ENCODE results near the gene TKTL1.

DNA sequence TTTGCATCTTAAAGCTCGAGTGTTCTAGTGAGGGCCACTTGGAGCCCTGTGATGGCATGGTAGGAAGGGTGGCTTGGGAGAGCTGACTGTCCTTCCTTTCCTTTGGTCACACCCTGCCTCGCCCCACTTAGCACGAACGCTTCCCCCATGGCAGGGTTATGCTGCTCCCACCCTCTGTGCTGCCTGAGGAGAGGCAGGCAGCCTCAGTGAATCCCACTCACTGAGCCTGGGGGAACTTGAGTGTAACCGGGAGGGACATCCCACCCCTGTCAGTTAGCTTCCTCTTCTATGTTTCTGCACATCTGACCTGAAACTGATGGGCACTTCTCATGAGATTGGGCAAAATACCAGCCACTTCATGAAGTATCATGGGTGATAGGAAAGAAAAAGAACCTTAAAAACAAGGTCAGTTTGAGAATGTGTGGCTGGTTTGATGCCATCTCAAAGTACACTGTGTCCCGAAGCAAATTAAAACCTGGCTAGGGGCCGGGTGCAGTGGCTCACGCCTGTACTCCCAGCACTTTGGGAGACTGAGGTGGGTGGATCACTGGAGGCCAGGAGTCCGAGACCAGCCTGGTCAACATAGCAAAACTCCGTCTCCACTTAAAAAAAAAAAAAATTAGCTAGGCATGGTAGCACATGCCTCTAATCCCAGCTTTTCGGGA is 10.1 kb downstream of the TKTL1 start:
- TF ChIP-seq, protein P1, sequence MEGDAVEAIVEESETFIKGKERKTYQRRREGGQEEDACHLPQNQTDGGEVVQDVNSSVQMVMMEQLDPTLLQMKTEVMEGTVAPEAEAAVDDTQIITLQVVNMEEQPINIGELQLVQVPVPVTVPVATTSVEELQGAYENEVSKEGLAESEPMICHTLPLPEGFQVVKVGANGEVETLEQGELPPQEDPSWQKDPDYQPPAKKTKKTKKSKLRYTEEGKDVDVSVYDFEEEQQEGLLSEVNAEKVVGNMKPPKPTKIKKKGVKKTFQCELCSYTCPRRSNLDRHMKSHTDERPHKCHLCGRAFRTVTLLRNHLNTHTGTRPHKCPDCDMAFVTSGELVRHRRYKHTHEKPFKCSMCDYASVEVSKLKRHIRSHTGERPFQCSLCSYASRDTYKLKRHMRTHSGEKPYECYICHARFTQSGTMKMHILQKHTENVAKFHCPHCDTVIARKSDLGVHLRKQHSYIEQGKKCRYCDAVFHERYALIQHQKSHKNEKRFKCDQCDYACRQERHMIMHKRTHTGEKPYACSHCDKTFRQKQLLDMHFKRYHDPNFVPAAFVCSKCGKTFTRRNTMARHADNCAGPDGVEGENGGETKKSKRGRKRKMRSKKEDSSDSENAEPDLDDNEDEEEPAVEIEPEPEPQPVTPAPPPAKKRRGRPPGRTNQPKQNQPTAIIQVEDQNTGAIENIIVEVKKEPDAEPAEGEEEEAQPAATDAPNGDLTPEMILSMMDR (conservative IDR thresholded peaks at IDR 0.05; ENCODE audit: low read depth, low read length) = no peak
- TF ChIP-seq RAD21 (IDR thresholded peaks at IDR 0.05; ENCODE audit: low read length) (no peak), RFX5 (IDR thresholded peaks at IDR 0.05; ENCODE audit: low read depth, low read length) (no peak), POLR2A (IDR thresholded peaks at IDR 0.05; ENCODE audit: low read depth, low read length) (no peak), MXI1 (IDR thresholded peaks at IDR 0.05; ENCODE audit: borderline replicate concordance, low read depth, low read length) (no peak), CEBPB (IDR thresholded peaks at IDR 0.05; ENCODE audit: low read depth, low read length) (no peak), FOS (IDR thresholded peaks at IDR 0.05; ENCODE audit: low read depth, low read length) (no peak), RCOR1 (IDR thresholded peaks at IDR 0.05; ENCODE audit: insufficient replicate concordance, low read length) (no peak), MAFK (IDR thresholded peaks at IDR 0.05; ENCODE audit: low read depth, low read length) (no peak)
